HG03066 (cell line): Measurements from ENCODE around the gene SOX1.

Source experiments
- ATAC-seq: cut with Tn5 transposase; IDR thresholded peaks from one replicate; pipeline ENCODE4 v1.9.1; 2021; ENCODE audit warnings: low read depth; ENCODE audit not compliant: unreplicated experiment

The SOX1 gene

DNA sequence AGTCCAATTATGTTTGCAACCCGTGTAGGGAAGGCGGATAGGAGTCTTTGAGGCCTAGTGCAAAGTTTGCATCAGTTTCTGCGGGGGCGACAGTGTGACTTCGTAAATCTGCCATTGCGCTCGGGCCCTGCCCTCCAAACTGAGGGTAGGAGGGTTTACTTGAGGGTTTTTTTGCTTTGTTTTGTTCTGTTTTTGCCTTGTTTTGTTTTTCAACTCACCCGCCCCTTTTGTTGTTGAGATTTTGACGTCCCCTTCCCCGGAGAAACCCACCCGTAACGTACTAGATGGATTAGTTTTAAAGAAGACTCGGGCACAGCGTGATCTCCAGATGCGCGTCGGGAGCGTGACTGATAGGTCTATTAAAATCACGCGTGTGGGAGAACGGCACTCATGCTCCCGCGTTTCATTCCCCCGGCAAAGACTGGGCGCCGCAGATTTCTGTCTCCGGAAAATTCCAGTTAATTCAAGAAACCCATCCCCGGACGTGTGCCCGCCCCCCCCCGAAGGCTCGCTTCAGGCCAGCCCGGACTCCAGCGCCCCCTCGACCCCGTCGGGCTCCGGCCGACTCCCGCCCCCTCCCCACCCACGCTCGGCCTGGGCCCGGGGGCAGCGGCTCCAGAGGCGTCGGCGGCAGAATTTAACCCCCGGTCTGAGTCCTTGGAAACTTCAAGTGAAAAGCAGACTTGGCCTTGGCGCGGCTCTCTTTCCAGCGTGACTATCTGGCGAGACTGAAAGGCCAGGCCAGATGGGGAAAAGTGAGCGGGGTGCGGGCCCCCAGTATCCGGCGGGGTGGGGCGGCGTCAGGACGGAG is 5.0 kb downstream of the SOX1 start:
- no peak for ATAC-seq

DNA sequence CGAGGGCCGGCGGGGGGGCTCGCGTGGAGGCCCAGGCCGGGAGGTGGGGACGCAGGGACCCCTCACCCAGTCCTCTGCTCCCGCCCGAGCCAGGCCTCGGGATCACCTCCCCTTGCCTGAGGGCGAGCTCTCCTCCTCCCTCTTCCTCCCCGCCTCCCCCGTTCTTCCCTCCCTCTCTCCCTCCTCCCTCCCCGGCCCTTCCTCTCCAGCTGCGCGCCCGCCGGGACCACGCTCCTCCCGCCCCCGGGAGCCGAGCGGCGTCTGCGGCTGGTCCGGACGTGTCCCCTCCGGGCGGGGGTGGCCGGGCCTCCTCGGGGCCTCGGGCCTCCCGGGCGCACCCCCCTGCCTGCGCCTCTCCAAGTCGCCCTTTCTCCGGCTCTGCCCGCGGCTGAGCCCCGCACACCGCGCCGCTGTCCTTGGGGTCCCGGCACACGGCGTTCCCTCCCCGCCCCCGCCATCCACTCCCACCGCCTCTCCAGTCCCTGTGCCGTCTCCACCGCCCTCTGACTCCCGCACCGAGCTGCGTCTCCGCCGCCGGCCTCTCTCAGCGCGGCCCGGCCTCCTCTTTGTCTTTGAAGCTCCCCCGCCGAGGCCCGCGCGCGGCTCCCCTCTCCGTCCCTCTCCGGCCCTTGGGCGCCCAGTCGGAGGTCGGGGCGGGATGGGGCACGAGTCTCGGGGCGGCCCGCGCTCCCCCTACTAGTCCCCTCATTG is 5.7 kb downstream of the SOX1 start:
- ATAC-seq, result no peak

DNA sequence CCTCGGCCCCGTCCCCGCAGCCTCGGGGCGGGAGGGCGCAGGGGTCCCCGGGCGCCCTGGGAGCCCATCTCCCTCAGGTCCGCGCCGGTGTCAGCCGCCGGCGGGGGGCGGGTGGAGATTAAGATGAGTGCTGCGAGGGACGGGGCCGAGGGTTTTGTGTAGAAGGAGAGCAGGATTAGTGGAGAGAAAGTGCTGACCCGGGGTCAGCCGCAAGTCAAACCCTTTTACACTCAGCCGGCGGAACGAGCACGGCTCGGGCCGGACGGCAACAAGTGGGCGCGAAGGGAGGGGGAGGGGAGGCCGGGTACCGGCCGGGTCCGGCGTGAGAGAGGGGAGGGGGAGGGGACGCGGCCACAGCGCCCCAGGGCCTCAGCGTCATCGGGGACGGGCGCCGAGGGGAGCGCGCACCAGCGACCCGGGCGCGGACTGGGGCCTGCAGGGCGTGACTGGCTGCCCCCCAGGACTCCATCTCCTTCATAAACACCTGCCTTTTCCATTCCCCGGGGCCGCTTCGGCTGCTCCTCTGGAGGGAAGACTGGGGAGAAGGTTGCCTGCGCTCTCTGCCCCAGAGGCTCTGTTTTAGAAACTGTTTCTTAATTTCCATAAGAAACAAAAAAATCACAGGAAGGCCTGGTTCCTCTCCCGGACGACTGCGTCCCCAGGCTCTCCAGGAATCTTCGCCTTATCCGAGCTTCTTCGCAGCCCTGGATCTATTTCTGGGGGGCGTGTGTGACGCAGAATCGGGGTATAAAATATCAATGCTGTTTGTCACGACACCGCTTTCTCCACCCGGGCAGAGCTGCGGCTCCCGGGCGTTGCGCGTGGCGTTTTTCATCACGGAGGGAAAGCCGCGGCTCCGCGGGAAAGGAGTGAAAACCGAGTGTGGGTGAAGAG is 6.5 kb downstream of the SOX1 start:
- no peak for ATAC-seq

DNA sequence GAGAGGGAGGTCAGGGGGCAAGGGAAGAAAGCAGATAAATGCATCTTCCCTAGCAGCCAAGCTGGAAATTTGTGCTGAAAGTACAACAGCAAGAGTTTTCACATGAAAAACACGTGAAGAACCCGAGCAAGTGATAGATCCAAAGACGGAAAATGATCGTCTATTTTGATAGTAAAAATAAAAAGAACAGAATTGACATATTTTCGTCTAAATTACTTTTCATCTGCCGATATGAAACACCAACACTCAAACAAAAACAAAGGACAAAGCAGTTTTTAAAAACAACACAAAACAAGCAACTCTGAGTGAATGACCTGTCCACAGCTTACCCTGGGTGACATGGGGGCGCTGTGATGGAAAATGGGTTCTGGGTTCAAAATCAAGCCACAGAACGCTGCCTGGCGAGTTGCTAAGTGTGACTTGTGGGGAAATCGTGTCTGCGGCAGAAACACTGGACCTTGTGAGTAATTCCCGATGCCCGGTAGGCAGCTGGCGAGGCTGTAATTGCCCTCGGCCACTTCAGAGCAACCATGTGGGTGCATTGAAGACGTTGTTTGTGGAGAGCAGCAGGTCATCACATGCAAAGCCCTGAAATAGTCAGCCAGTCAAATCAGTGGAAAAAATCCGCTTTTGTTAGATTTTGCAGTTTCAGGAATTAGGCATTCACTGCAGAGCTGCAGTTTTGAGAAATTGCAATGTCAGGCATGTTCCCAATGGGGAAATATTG is 7.4 kb downstream of the SOX1 start:
- ATAC-seq, result no peak

DNA sequence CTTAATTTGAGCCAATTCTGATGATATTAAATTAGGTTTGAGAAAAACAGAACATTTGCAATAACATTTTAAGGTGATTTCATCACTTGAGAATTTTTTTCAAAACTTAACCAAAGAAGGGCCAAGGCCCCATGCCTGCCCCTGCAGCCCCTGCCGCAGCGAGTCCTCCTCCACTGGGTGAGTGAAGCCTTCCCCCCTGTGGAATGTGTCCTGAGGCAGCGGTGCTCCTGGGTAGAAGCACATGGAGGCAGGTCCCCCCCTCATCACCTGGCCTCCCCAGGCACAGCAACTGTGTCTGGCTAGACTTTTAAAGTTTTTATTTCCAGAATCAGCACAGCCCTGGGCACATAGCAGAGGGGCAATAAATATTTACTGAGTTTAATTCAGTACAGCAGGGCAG is 10.8 kb downstream of the SOX1 start:
- ATAC-seq, result no peak

DNA sequence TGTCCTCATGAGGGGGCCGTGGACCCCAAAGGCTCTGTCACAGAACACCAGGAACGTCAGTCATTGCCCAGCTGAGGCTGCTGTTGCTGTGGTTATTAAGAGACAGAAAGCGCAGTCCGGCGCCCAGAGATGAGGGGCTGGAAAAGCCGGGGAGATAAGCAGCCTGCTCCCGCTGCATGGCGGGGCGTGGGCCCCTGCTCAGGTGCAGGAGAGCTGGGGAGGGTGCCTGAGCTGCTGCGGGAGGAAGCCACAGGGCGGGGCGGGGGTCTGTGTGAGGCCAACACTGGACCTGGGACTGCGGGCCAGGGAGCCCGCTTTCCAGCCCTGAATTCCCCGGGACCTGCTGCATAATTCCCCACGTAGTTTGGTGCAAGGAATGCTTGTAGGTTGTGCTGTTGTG is 11.3 kb downstream of the SOX1 start:
- ATAC-seq, result no peak

DNA sequence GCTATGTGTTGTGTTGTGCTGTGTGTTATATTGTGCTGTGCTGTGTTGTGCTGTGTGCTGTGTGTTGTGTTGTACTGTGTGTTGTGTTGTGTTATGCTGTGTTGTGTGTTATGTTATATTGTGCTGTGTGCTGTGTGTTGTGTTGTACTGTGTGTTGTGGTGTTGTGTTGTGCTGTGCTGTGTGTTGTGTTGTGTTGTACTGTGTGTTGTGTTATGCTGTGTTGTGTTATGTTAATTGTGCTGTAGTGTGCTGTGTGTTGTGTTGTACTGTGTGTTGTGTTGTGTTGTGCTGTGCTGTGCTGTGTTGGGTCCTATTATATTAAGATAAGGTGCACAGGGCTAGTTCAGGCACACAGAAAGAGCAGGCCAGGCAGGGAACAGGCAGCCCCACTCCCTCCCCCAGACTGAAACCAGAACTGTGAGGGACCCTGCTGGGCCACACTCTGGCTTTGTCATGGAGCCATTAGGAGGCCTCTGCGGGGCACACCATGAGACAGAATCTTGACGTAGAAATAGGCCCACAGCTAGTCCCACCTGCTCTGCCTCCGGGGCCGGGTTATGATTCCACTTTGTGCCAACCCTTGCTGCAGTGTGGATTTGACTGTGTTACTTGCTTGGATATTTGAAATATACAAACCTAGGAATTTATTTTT is 12.1 kb downstream of the SOX1 start:
- ATAC-seq, result no peak

DNA sequence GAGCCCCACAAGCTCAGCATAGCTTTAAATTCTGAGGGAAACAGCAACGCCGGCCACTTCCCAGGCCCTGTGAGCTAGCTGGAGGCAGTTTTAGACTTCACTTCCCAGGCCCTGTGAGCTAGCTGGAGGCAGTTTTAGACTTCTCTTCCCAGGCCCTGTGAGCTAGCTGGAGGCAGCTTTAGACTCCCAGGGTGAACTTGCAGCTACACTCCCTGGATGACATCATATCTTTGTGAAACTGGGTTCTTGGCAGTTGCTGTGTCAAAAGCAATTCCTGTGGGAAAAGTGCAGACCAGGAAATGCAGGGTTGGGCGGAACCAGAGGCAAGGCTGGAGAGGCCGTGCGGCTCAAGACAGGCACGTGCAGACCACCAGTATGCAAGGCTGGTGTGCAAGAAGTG is 12.7 kb downstream of the SOX1 start:
- no peak for ATAC-seq

DNA sequence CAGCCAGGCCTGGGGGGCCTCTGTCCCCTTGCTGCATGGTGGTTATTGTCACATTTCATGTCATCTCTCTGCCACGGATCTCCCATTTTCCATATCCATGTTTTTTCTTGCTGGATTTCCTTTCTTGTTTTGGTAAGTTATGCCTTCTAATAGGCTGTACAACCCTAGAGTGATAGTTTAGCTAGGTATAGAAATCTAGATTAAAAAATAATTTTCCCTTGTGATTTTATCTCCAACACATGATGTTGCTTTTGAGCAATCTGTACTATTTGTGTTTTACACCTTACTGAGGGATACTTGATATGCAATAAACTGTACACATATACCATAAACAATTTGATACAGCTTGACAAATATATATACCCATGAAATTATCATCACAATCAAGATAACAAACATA is 17.0 kb downstream of the SOX1 start:
- ATAC-seq, result no peak

DNA sequence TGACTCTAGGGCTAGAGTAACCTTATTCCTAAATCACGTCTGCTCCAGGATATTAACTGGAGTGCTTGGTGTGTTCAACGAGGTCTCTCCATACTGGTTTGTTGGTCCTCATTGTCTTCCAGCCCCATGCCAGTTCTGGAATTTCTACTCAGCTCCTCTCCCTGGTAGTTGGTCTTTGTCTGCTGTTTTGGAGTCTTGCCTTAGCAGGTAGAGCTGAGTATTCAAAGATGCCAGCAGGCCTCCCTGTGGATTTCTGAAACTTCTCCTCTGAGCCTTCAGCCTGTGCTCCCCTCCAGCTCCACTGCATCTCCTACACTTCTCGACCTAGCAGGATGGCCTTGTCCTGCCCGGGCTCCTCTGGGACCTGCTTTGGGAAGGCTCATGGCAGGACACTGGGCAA is 25.5 kb downstream of the SOX1 start:
- no peak for ATAC-seq

DNA sequence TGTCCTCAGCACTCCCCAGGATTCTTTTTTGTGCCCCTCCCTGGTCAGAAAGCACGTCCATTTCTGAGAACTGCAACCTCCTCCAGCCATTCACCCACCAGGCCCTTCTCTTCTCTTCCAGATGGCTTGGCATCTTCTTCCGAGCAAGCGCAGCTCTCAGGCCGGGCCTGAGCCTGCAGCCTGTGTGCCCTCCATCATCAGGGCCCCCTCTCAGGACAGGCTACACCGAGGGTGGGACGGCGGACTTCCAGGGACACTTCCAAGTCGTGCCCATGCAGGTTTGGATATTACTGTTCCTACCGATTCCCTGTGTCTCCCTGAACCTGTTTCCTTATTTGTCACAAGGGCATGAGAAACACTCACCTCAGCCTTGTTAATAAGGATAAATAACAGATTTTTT is 28.4 kb downstream of the SOX1 start:
- no peak for ATAC-seq

DNA sequence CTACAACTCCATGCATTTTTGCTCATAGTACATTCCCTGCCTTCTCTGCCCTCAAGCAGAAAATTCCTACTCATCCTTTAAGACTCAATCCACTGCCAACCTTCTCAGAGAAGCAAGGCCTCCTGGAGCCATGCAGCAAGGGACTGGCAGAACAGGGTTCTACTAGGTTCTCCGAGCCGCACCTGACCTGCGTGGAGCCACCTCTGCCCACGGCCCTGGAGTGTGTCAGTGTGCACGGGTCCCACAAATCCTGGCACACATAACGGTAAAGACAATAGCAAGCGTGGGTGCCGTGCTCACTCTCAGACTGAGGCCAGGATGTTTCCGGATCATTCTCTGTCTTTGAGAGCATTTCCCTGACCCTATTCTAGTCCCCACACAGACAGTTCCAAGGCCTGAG is 30.0 kb downstream of the SOX1 start:
- ATAC-seq, result no peak

DNA sequence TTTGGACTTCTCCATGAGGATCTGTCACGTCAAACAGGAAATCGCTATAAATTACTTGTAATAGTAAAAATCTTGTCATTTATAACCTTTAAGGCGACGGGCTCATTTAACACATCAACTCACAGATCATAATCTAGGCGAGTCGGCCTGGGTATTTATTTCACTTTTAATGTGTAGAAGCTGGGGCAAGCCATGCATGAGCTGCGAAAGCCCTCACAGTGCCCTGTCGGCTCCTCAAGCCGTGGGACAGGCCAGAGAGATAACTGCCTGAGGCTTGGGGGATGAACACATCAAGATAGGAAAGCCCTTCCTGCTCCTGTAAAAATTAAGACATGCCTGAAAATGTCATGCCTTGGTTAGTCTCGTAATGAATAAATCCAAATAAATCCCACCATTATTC is 30.8 kb downstream of the SOX1 start:
- no peak for ATAC-seq

DNA sequence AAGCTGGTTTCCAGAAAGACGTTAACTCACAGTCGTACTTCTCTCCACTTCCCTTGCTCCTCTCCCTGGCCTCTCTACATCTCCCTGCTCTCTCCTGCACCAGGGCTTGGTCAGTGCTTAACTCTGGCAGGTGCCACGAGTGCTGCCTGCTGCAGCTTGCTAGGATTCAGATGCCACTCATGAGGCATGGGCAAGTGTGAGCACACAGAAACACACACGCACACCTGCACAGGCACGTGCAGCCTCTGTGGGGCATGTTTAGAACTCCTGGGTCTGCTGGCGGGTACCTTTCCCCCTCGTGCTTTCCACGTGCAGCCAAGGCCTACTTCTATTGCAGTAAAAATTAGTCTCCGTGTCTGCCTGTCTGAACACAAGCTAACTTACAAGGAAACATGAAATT is 31.8 kb downstream of the SOX1 start:
- no peak for ATAC-seq

DNA sequence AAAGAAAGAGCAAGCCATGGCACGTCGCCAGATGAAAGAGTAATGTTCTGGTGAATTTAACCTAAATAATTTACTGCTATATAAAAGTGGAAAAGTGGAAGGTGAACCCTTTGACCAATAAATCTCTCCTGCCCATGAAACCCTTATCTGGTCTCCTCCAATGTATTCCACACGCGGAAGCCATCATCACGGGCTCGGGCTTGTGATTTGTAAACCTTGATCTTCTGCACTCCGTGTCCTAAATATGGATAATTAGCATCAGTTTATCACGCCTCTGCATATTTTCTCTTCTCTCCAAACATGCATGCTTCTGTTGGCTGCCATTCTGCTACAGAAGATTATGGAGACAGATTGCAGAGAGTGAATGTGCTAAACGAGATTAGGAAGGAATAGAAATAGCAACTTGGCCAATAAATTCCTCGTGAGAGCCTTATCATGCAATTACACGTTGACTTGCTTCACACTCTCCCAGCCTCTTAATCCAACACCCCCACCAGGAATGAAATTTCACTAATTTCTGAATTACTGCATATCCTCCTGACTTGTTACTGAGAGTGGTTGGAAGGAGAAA is 34.5 kb downstream of the SOX1 start:
- no peak for ATAC-seq

DNA sequence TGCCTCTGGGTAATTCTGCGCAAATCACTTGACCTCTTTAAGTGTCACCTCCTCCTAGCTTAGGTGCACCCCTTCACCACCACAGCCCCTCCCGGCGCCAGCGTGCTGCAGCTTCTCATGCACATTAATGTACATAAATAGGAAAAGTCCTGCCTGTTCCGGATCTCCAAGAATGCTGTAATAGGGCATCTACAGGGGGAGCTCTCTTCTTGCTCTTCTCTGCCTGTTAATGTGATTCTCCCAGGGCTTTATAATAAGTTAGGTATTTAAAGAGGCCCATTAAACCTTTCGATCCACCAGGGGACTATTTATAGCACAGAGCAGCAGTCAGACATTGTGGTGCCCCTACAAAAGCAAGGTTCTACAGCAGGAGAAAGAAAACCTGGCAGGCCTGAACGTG is 35.3 kb downstream of the SOX1 start:
- ATAC-seq, result no peak

DNA sequence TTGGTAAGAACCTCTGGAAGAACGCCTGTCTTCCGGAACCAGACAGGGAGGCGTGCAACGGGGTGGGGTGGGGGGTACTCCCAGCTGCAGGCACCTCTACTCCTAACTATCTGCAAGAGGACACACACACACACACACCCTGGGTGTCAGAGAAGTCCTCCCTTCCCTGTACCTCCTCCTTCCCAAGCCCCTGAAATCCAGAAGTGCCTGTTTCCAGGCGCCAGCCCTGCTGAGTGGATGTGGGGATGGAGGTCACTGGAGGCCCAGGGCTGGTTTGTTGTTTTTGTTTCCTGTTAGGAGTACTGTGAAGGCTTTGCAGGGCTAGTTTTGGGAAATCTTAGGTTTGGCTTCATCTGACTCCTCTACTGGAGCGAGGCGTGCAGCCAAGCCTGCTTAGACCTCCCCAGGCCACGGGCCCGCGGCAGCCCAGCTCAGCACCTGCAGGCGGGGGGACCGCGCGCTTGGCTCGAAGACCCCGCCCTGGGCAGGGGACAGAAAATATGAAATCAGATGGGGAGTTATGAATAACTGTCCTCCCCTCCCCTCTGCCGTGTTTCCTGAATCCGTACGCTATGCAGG is 36.4 kb downstream of the SOX1 start:
- no peak for ATAC-seq

DNA sequence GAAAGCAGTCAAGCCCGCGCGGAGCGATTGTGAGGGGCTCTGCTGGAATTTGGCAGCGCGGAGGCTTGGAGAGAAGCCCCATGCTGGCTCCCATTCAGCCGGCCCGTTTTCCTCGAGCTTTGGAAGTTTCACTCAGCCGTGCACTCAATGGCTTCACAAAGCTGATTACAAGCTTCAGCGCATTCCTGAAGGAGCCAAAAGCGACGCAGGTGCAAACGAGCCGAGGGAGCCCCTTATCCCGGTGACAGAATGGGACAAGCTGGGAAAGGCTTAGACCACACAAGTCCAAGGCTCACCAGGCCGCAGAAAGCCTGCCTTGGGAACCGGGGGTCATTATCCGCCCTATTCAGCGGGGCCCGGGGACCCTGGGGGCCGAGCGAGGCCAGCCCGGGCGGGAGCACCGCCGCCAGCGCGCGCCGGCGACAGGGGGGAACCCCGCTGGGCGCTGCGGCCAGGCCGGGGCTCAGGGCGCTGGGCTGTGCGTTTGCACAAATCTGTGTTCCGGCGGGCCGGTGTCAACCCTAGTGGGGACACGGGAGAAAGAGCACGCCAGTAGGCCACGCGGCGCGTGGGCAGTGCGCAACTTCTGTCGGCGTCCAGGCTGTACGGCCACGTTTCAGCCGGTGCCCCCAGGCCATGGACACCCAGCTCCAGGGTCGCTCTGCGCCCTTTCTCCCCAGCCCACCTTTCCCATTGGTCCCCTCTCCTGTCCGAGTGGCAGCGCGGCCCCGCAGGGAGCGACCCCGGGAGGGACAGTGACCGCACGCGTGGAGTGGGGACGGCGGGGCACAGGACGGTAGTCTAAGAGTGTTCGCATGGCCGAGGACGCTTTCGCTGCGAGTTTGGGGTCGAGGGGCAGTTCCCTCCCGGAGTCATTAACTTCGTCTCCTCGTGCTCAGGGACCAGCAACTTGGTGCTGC is 37.3 kb downstream of the SOX1 start:
- no peak for ATAC-seq

DNA sequence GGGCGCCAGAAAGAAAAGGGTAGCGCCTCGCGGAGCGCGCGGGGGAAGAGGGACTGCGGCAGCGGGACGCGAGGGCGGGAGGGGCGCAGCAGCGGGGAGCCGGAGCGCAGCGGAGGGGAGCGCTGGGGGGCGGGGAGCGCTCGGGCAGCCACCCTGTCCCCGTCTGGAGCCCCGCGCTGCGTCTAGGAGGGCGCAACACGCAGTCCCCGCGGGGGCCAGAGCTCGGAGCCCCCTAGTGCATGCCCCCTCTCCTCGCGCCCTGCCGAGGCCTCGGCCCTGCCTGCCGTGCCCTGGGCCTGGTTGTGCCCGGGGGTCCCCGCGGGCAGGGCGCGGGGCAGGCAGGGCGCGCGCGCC is 37.9 kb downstream of the SOX1 start:
- no peak for ATAC-seq
